Subcutaneous abdominal adipose tissue (tissue), 5 donors: Measurements from ENCODE around the gene MCEE.
"Not testable (repeated sequence)": the region's sequence is repeated elsewhere in the genome, so short reads cannot be mapped to it uniquely, and the experiment has no call there.

ENCODE experiments used
- H3K27ac ChIP-seq: one replicate; pipeline ENCODE4 v1.7.0; 2013; ENCODE audit warnings: low read depth, mild to moderate bottlenecking, inconsistent platforms, low read length, moderate library complexity
- H3K27me3 ChIP-seq, 5 donors: one replicate each; pipeline ENCODE4 v1.7.0; 2013; ENCODE audit warnings: low read length in 5 of 5, inconsistent platforms in 1 of 5; ENCODE audit not compliant: control insufficient read depth in 5 of 5, insufficient read depth in 4 of 5
- H3K36me3 ChIP-seq, 5 donors: one replicate each; pipeline ENCODE4 v1.7.0; 2013; ENCODE audit warnings: low read length in 5 of 5; ENCODE audit not compliant: control insufficient read depth in 5 of 5, insufficient read depth in 5 of 5
- H3K4me1 ChIP-seq, 5 donors: one replicate each; pipeline ENCODE4 v1.7.0; 2013; ENCODE audit warnings: low read length in 5 of 5, mild to moderate bottlenecking in 3 of 5, moderate library complexity in 1 of 5; ENCODE audit not compliant: control insufficient read depth in 5 of 5, insufficient read depth in 5 of 5
- H3K4me3 ChIP-seq, 5 donors: one replicate each; pipeline ENCODE4 v1.7.0; 2013; ENCODE audit warnings: low read length in 5 of 5, low read depth in 1 of 5
- H3K9ac ChIP-seq, 5 donors: one replicate each; pipeline ENCODE4 v1.7.0; 2013; ENCODE audit warnings: low read length in 5 of 5, mild to moderate bottlenecking in 4 of 5, moderate library complexity in 3 of 5
- H3K9me3 ChIP-seq, 5 donors: one replicate each; pipeline ENCODE4 v1.7.0; 2013; ENCODE audit warnings: low read length in 5 of 5; ENCODE audit not compliant: control insufficient read depth in 5 of 5
- donor health status: healthy.
- donor health status: healthy.
- donor health status: healthy.
- donor health status: healthy.
- donor health status: healthy.

The MCEE gene

DNA sequence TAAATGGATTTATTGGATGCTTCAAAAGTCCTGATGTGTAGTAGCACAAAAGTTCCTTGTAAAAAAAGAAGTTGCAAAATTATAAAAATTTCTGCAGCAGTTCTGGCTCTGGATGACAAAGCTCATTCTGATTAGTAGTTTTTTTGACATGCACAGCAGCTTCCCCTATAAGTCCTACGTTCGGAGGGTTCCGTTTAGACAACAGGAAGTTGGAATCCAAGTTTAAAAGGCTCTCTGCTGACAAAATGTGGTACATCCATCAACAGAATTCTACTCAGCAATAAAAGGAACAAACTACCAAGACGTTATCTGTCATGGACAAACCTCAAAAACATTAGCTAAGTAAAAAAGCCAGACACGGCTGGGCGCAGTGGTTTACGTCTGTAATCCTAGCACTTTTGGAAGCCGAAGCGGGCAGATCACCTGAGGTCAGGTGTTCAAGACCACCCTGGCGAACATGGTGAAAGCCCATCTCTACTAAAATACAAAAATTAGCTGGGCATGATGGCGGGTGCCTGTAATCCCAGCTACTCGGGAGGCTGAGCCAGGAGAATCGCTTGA lies 46.2 kb downstream of the MCEE start:
- not testable (repeated sequence) for H3K4me1 ChIP-seq, H3K36me3 ChIP-seq, H3K9me3 ChIP-seq, H3K27me3 ChIP-seq, H3K27ac ChIP-seq, H3K4me3 ChIP-seq, H3K9ac ChIP-seq

- H3K36me3 ChIP-seq, H3K27ac ChIP-seq, H3K4me1 ChIP-seq, H3K27me3 ChIP-seq, H3K9me3 ChIP-seq, H3K4me3 ChIP-seq, H3K9ac ChIP-seq: not testable (repeated sequence)
These were observed 46.7 kb downstream of the MCEE start for GRCh38 chr2:71083297-71083696.

DNA sequence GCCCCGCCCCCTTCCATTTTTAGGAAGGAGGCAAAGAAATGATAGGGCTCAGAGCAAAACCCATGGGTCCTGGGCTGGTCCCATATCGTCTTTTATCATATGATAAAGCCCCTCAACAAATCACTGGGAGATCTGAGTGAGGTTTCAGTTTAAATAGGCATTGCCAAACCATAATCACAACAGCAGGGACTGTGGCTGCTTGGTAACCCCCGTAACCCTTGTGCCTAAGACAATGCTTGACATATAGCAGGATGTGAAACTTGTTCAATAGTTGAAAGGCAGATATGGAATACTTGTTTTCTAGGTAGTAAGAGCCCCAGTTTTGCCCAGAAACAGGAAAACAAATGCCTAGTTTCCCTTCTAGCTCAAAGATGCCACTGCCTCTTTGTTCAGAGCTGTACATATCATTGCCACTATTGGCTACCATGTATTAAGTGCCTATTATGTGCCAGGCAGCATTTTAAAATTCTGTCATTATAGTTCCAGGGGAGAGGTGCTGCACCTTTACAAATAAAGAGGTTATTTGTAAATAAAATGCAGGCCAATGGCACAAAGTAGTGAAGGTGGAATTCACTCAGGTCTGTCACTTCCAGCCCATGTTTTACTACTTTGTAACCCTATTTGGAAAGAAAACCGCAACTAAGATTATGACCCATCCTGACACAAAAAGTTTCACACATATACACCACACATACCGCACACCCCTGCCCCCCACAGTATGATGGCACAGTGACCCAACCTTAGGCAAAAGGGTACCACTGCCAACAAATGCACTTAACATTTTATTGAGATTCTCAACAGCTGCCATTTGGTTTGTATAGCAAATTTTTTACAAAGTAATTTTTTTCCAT lies 47.4 kb downstream of the MCEE start:
- H3K27me3 ChIP-seq, result no peaks in the 10 kb centered on the region
- no peak overlapping the region for H3K9ac ChIP-seq
- peaks cover 0 to 4% (median 0%) of the 10 kb centered on the region in 5 donors for H3K4me1 ChIP-seq
- H3K27ac ChIP-seq, result no peak overlapping the region
- peaks cover 0 to 16% (median 15%) of the 10 kb centered on the region in 5 donors for H3K36me3 ChIP-seq
- H3K9me3 ChIP-seq, result no peaks in the 10 kb centered on the region
- H3K4me3 ChIP-seq, result no peak overlapping the region

GRCh38 chr2:71078624-71079023 lies 51.4 kb downstream of the MCEE start:
- no peak overlapping the region for H3K4me3 ChIP-seq
- no peaks in the 10 kb centered on the region for H3K9me3 ChIP-seq
- H3K4me1 ChIP-seq, result peaks cover 0 to 12% (median 0%) of the 10 kb centered on the region in 5 donors
- H3K27ac ChIP-seq, result no peak overlapping the region
- peaks cover 0 to 55% (median 51%) of the 10 kb centered on the region in 5 donors for H3K36me3 ChIP-seq
- H3K27me3 ChIP-seq, result no peaks in the 10 kb centered on the region
- no peak overlapping the region for H3K9ac ChIP-seq

- Histone ChIP-seq H3K9ac (no peak overlapping the region), H3K4me3 (no peak overlapping the region), H3K9me3 (no peaks in the 10 kb centered on the region), H3K27me3 (no peaks in the 10 kb centered on the region), H3K36me3 (peaks cover 0 to 72% (median 67%) of the 10 kb centered on the region in 5 donors), H3K27ac (no peak overlapping the region), H3K4me1 (peaks cover 2 to 46% (median 25%) of the 10 kb centered on the region in 5 donors)
These were observed 55.1 kb downstream of the MCEE start for GRCh38 chr2:71074893-71075395.

- Histone ChIP-seq H3K9ac (no peak overlapping the region), H3K9me3 (no peaks in the 10 kb centered on the region), H3K4me3 (no peak overlapping the region), H3K27me3 (no peaks in the 10 kb centered on the region), H3K27ac (no peak overlapping the region), H3K36me3 (peaks cover 0 to 65% (median 60%) of the 10 kb centered on the region in 5 donors), H3K4me1 (peaks cover 2 to 60% (median 39%) of the 10 kb centered on the region in 5 donors)
These were observed 56.6 kb downstream of the MCEE start for GRCh38 chr2:71073475-71073874.

- Histone ChIP-seq H3K9ac (no peak overlapping the region), H3K36me3 (peaks cover 0 to 55% (median 52%) of the 10 kb centered on the region in 5 donors), H3K9me3 (no peaks in the 10 kb centered on the region), H3K27ac (no peak overlapping the region), H3K4me3 (peak overlapping the region in 1 of 5 donors; percentile 4), H3K27me3 (no peaks in the 10 kb centered on the region), H3K4me1 (peaks cover 5 to 65% (median 43%) of the 10 kb centered on the region in 5 donors)
These were observed 57.5 kb downstream of the MCEE start for GRCh38 chr2:71072492-71072891.

GRCh38 chr2:71071681-71072398 lies 58.2 kb downstream of the MCEE start:
- no peaks in the 10 kb centered on the region for H3K9me3 ChIP-seq
- H3K27ac ChIP-seq, result no peak overlapping the region
- no peaks in the 10 kb centered on the region for H3K27me3 ChIP-seq
- H3K4me3 ChIP-seq, result peak overlapping the region in 1 of 5 donors; percentile 32
- H3K4me1 ChIP-seq, result peaks cover 5 to 66% (median 45%) of the 10 kb centered on the region in 5 donors
- no peak overlapping the region for H3K9ac ChIP-seq
- H3K36me3 ChIP-seq, result peaks cover 0 to 48% (median 45%) of the 10 kb centered on the region in 5 donors

GRCh38 chr2:71070294-71071093 lies 59.5 kb downstream of the MCEE start:
- H3K9ac ChIP-seq, result peak overlapping the region in 1 of 5 donors; percentile 16
- no peak overlapping the region for H3K27ac ChIP-seq

More at GRCh38 chr2:71070294-71071093, 59.5 kb downstream of the MCEE start:
- H3K27me3 ChIP-seq, result no peaks in the 10 kb centered on the region
- peak overlapping the region in 4 of 5 donors; percentile 13 to 32 (median 27) for H3K4me3 ChIP-seq
- H3K4me1 ChIP-seq, result peaks cover 5 to 64% (median 45%) of the 10 kb centered on the region in 5 donors
- no peaks in the 10 kb centered on the region for H3K9me3 ChIP-seq
- H3K36me3 ChIP-seq, result peaks cover 0 to 35% (median 32%) of the 10 kb centered on the region in 5 donors
